Heart left ventricle (tissue), 13 donors: ENCODE data around the gene ZNF280B.

Experiments used
- CTCF ChIP-seq, 12 donors: fragments of 200-600 bp; sonication (generic) in 4 of 12; IDR thresholded peaks; one replicate each; pipeline versions ENCODE4 v1.5.0 to v1.8.0; 2018 to 2022; ENCODE audit warnings: antibody characterized with exemption in 12 of 12, mild to moderate bottlenecking in 5 of 12
- POLR2A ChIP-seq, 2 donors: fragments of 450-650 bp; IDR thresholded peaks; one replicate each; pipeline ENCODE4 v1.6.1; 2017; ENCODE audit warnings: antibody characterized with exemption in 2 of 2, mild to moderate bottlenecking in 2 of 2, moderate library complexity in 2 of 2
- donor health status: ischemic (EF 13 %, LVEDD 7.1; RV severe dilation, severe dysfunction).
- donor health status: DM: no; HTN: yes; CAD: no.
- donor health status: DM: no; HTN: no; CAD: no.
- donor health status: ischemic (EF 25% LVEDD 6.9; RV normal size, moderate dysfunction).
- donor health status: ischemic (EF 25% LVEDD 5.7; RV mildly dilated, moderate dysfunction).
- donor health status: ischemic (EF 35%, LVEDD 5.7; RV mildly dilated, moderate dysfunction).
- donor health status: nonischemic (EF 11% LVEDD 7.7; RV severe dilation, severe dysfunction).
- donor health status: DM: yes; HTN: yes; CAD: no.
- donor health status: PGD.
- donor health status: ischemic (EF 29% LVEDD 5.4; RV normal size, mild dysfunction).
- donor health status: nonischemic (EF 23%, LVEDD 6.1; RV moderate dilation, normal function).

- TF ChIP-seq CTCF (IDR thresholded peaks at IDR 0.05) (peak in 10 of 12 donors; percentile 8 to 52 (median 35)), POLR2A (IDR thresholded peaks at IDR 0.05) (no peak)
Observed at GRCh38 chr22:22508274-22509176, at the start of gene ZNF280B.
